Keratinocyte (primary cell): ENCODE data around the gene MSMP. TPM values are rescaled to one million over a fixed set of nuclear protein-coding genes. Genes with fewer than 3 reads are reported as not detected.

Source experiments
- DNase-seq: peaks from one replicate; pipeline ENCODE4 v3.0.0-alpha.2; 2011; ENCODE audit warnings: low read depth, missing footprints, low spot score
- FAIRE-seq: peaks from 2 replicates; lab custom pipeline; 2011; peaks lifted over from hg19 to GRCh38; lab: Jason Lieb, UNC
- H2AFZ ChIP-seq: 2 replicates; pipeline ENCODE4 v1.6.0; 2012; ENCODE audit warnings: low read length, control low read depth, inconsistent platforms; ENCODE audit not compliant: control insufficient read depth
- H3K27ac ChIP-seq: 2 replicates; pipeline ENCODE4 v1.5.1; 2011; ENCODE audit warnings: low read length; ENCODE audit not compliant: control insufficient read depth, insufficient read depth
- H3K27me3 ChIP-seq: 3 replicates; pipeline ENCODE4 v1.6.0; 2011; ENCODE audit warnings: low read length; ENCODE audit not compliant: control insufficient read depth, insufficient read depth; ENCODE audit errors: extremely low read depth
- H3K36me3 ChIP-seq, 2 experiments: 2 replicates in 1 of 2; 3 replicates in 1 of 2; pipeline ENCODE4 v1.5.1; 2011; ENCODE audit warnings: low read length in 2 of 2, mild to moderate bottlenecking in 1 of 2; ENCODE audit not compliant: control insufficient read depth in 2 of 2, insufficient read depth in 2 of 2; ENCODE audit errors: extremely low read depth in 1 of 2
- H3K4me1 ChIP-seq: 3 replicates; pipeline ENCODE4 v1.5.1; 2011; ENCODE audit warnings: low read length; ENCODE audit not compliant: control insufficient read depth, insufficient read depth; ENCODE audit errors: extremely low read depth
- H3K4me2 ChIP-seq: 3 replicates; pipeline ENCODE4 v1.6.0; 2011; ENCODE audit warnings: low read depth, low read length; ENCODE audit not compliant: control insufficient read depth, insufficient read depth; ENCODE audit errors: extremely low read depth
- H3K4me3 ChIP-seq, 3 experiments: fragments of 200-600 bp in 1 of 3; sonication (generic) in 1 of 3; 2 replicates in 2 of 3; 3 replicates in 1 of 3; pipeline ENCODE4 v1.5.1; 2011 to 2016; ENCODE audit warnings: low read length in 3 of 3, mild to moderate bottlenecking in 3 of 3, control low read depth in 2 of 3, inconsistent platforms in 1 of 3, low read depth in 1 of 3, mixed read lengths in 1 of 3, mixed run types in 1 of 3, moderate library complexity in 1 of 3; ENCODE audit not compliant: control insufficient read depth in 2 of 3, insufficient read depth in 2 of 3; ENCODE audit errors: extremely low read depth in 1 of 3
- H3K79me2 ChIP-seq: 2 replicates; pipeline ENCODE4 v1.6.0; 2012; ENCODE audit warnings: low read length; ENCODE audit not compliant: control insufficient read depth, insufficient read depth
- H3K9ac ChIP-seq: 3 replicates; pipeline ENCODE4 v1.6.0; 2011; ENCODE audit warnings: low read length; ENCODE audit not compliant: control insufficient read depth, insufficient read depth; ENCODE audit errors: extremely low read depth
- H3K9me1 ChIP-seq: 3 replicates; pipeline ENCODE4 v1.6.0; 2011; ENCODE audit warnings: low read length; ENCODE audit not compliant: control insufficient read depth, insufficient read depth; ENCODE audit errors: extremely low read depth
- H3K9me3 ChIP-seq: 2 replicates; pipeline ENCODE4 v1.5.1; 2012; ENCODE audit warnings: low read depth, low read length; ENCODE audit not compliant: control insufficient read depth
- H4K20me1 ChIP-seq: 3 replicates; pipeline ENCODE4 v1.6.0; 2011; ENCODE audit warnings: low read length; ENCODE audit not compliant: control insufficient read depth, insufficient read depth; ENCODE audit errors: extremely low read depth
- EZH2 ChIP-seq: IDR thresholded peaks from one replicate; pipeline ENCODE4 v1.6.1; 2012; ENCODE audit warnings: inconsistent platforms, mild to moderate bottlenecking, low read length, moderate library complexity
- dilution Hi-C: fragments of 300-500 bp; cut with MboI; formaldehyde crosslinking; loops from one replicate; pipeline ENCODE4 v1.7.0; 2020; ENCODE audit warnings: low sequenced_read_pairs; ENCODE audit not compliant: extremely low pct_ligation_motif_present
- polyA plus RNA-seq, 5 experiments: library from polyadenylated mRNA; depleted of rRNA in 3 of 5; stranded (reverse) in 3 of 5; stranded (forward) in 1 of 5; unstranded in 1 of 5; fragments of >200 nt; gene quantifications; 1 replicate in 1 of 5; 2 replicates in 3 of 5; 3 replicates in 1 of 5; pipeline versions ENCODE4 v1.2.1 to v1.2.3, GENCODE V29; 2011 to 2012; ENCODE audit warnings: missing spikeins in 2 of 5, low read depth in 1 of 5, low replicate concordance in 1 of 5
- TF ChIP-seq, protein P1 (sequence below), 3 experiments: IDR thresholded peaks in 1 of 3; conservative IDR thresholded peaks in 1 of 3; optimal IDR thresholded peaks in 1 of 3; 2 replicates in 2 of 3; 3 replicates in 1 of 3; pipeline versions ENCODE3 to v1.5.1; 2011; ENCODE audit warnings: low read length in 3 of 3, mild to moderate bottlenecking in 3 of 3, moderate library complexity in 2 of 3, control low read depth in 1 of 3, inconsistent platforms in 1 of 3; ENCODE audit not compliant: insufficient read depth in 2 of 3; ENCODE audit errors: extremely low read depth in 1 of 3

The MSMP gene
- polyA plus RNA-seq, 1 donor (not counting 4 experiments of a cell fraction or from before 2014, with no cell fraction given): not detected

DNA sequence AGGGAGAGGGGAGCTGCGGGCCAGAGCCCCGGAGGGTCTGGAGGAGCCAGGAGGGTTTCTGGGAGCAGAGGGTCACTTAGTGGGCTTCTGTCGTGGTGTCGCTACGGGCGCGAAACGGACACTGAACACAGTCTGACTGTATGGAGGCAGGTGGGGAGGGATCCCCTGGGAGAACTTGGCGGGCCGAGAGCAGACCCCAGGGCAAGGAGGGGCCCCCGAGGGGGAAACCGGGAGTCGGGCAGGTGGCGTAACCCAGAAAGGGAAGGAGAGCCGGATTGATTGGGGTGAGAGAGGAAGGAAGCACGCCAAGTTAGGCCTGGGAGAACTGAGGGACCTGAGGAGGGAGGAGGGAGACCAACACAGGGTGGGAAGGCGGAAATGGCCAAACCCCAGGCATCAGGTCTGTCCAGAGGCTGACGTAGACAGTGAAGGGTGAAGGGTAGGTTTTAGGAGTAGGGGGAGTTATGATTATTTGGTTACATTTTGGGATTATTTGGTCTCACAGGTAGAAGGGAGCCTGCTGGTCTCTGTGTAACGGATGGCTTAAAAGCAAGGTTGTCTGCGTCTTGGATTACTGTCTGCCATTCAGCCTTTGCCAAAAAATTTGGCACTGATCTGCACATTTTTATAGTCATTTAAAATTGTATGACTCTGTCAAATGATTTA lies 3.3 kb upstream of the MSMP start:
- H2AFZ ChIP-seq: peak overlapping the region; percentile 70
- H3K27ac ChIP-seq: peak overlapping the region; percentile 42
- no peaks in the 10 kb centered on the region for H3K27me3 ChIP-seq
- H3K9me3 ChIP-seq: no peaks in the 10 kb centered on the region
- TF ChIP-seq EZH2: no peak
- TF ChIP-seq, protein P1, sequence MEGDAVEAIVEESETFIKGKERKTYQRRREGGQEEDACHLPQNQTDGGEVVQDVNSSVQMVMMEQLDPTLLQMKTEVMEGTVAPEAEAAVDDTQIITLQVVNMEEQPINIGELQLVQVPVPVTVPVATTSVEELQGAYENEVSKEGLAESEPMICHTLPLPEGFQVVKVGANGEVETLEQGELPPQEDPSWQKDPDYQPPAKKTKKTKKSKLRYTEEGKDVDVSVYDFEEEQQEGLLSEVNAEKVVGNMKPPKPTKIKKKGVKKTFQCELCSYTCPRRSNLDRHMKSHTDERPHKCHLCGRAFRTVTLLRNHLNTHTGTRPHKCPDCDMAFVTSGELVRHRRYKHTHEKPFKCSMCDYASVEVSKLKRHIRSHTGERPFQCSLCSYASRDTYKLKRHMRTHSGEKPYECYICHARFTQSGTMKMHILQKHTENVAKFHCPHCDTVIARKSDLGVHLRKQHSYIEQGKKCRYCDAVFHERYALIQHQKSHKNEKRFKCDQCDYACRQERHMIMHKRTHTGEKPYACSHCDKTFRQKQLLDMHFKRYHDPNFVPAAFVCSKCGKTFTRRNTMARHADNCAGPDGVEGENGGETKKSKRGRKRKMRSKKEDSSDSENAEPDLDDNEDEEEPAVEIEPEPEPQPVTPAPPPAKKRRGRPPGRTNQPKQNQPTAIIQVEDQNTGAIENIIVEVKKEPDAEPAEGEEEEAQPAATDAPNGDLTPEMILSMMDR (optimal IDR thresholded peaks at IDR 0.05 in 1 of 3, IDR thresholded peaks at IDR 0.05 in 1 of 3, conservative IDR thresholded peaks at IDR 0.05 in 1 of 3; ENCODE audit: extremely low read depth in 1 of 3, insufficient read depth in 2 of 3, low read length in 3 of 3): no peak
- H3K36me3 ChIP-seq: peaks cover 10 to 18% of the 10 kb centered on the region in 2 experiments
- H4K20me1 ChIP-seq: no peaks in the 10 kb centered on the region
- peaks cover 1% of the 10 kb centered on the region for H3K79me2 ChIP-seq
- peak overlapping the region; percentile 46 to 72 (median 66) for H3K4me3 ChIP-seq
- no peak for FAIRE-seq
- peaks cover 3% of the 10 kb centered on the region for H3K4me1 ChIP-seq
- dilution Hi-C loops: no loop called here
- H3K9me1 ChIP-seq: no peaks in the 10 kb centered on the region
- no peak for DNase-seq
- peak overlapping the region; percentile 65 for H3K9ac ChIP-seq
- H3K4me2 ChIP-seq: peak overlapping the region; percentile 86

DNA sequence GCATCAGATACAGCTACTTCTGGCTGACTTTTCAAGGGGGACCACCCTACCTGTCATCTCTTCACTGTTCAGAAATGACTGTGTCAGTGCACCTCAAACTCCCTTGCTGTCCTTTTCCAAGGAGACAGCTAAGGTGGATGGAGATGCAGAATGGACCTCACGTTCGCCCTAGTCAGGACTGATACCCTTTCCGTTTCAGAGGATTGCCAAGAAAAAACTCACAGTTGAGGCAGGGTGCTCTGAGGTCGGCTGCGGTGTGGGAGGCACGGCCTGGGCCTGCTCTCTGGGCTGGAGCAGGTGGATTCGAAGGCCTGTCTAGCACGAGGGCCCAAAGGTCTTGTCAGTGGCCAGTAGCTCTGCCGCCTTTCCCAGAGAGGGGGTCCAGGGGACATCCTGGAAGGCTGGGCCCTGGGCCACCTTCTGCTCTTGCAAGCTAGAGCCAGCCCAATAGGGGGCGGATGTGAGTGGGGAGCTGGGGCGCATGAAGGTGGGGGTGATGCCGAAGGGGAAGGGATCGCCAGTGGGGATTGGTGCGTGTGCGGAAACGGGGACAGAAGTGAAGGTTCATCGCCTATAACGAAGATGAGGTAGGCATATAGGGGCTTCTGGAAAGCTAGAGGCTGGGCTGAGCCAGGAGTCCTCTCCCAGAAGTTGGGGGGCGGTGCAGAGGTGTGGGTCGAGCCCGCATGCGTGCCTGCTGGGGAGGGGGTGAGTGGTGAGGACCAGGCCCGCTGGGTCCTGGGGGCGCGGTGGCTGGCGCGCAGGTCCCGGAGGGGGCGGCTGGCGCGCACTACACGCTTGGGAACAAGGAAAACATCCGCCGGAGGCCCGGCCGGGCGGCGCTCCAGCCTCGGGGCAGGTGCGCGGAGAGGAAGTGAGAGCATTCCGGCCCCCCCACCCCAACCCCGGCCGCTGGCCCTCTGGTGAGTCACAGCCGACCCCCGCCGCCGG lies 2.5 kb upstream of the MSMP start:
- Histone ChIP-seq H4K20me1 (no peaks in the 10 kb centered on the region), H3K9me1 (no peaks in the 10 kb centered on the region), H3K4me1 (peaks cover 3% of the 10 kb centered on the region), H3K27me3 (no peaks in the 10 kb centered on the region), H3K27ac (peak overlapping the region; percentile 26), H3K79me2 (peaks cover 1% of the 10 kb centered on the region), H3K4me3 (peak overlapping the region; percentile 46 to 72 (median 66)), H2AFZ (peak overlapping the region; percentile 71), H3K36me3 (peaks cover 17 to 24% of the 10 kb centered on the region in 2 experiments), H3K9me3 (no peaks in the 10 kb centered on the region), H3K9ac (peak overlapping the region; percentile 65), H3K4me2 (peak overlapping the region; percentile 86)
- no peak for TF ChIP-seq EZH2
- TF ChIP-seq, protein P1 (optimal IDR thresholded peaks at IDR 0.05 in 1 of 3, IDR thresholded peaks at IDR 0.05 in 1 of 3, conservative IDR thresholded peaks at IDR 0.05 in 1 of 3; ENCODE audit: extremely low read depth in 1 of 3, insufficient read depth in 2 of 3, low read length in 3 of 3): peak; percentile 67 to 78 (median 77)
- FAIRE-seq: no peak
- dilution Hi-C loops: no loop called here
- no peak for DNase-seq
